Sigmoid colon (tissue), 4 donors: ENCODE measurements around the gene IQSEC3.

Experiments used
- POLR2A ChIP-seq, 2 donors: fragments of 450-650 bp; IDR thresholded peaks; one replicate each; pipeline ENCODE4 v1.6.1; 2016; ENCODE audit warnings: antibody characterized with exemption in 2 of 2, mild to moderate bottlenecking in 2 of 2, moderate library complexity in 2 of 2
- POLR2AphosphoS5 ChIP-seq, 4 donors: sonication (generic); formaldehyde crosslinking; IDR thresholded peaks; one replicate each; pipeline ENCODE4 v1.6.1; 2017; ENCODE audit warnings: antibody characterized with exemption in 4 of 4
- TF ChIP-seq, protein P1 (sequence below), 4 experiments: fragments of 450-650 bp in 3 of 4; fragments of 200-600 bp in 1 of 4; IDR thresholded peaks; one replicate each; pipeline ENCODE4 v1.5.1; 2016 to 2019; ENCODE audit warnings: antibody characterized with exemption in 4 of 4, mild to moderate bottlenecking in 3 of 4, moderate library complexity in 2 of 4

DNA sequence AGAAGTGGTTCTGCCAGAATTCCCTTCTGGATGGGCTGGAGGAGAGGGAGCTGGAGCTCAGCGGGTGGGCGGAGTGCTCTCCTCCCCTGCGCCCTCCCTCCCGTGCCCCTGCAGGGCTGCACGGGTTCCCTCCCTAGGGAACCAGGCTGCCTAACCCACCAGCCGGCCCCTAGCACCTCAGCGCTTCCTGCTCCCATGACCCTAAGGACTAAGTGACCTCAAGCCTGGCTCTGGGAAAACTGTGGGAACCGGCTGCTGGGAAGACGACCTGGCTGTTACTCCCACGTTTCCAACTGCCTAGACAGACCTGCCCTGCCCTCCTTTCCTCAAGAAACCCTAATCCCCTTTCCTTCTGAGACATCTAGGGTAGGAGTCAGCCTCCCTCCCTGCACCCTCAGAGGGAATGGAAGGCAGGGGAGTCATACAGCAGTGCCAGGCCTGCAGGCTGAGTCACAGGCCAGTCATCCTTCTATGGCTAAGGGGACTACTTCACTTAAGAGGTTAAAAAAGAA lies 115.9 kb downstream of the IQSEC3 start:
- TF ChIP-seq, protein P1, sequence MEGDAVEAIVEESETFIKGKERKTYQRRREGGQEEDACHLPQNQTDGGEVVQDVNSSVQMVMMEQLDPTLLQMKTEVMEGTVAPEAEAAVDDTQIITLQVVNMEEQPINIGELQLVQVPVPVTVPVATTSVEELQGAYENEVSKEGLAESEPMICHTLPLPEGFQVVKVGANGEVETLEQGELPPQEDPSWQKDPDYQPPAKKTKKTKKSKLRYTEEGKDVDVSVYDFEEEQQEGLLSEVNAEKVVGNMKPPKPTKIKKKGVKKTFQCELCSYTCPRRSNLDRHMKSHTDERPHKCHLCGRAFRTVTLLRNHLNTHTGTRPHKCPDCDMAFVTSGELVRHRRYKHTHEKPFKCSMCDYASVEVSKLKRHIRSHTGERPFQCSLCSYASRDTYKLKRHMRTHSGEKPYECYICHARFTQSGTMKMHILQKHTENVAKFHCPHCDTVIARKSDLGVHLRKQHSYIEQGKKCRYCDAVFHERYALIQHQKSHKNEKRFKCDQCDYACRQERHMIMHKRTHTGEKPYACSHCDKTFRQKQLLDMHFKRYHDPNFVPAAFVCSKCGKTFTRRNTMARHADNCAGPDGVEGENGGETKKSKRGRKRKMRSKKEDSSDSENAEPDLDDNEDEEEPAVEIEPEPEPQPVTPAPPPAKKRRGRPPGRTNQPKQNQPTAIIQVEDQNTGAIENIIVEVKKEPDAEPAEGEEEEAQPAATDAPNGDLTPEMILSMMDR (IDR thresholded peaks at IDR 0.05): no peak
- TF ChIP-seq POLR2A (IDR thresholded peaks at IDR 0.05) (no peak), POLR2AphosphoS5 (IDR thresholded peaks at IDR 0.05) (no peak)
